A673 (cell line): ENCODE data around the gene ATP6V1D. TPM values are rescaled to one million over a fixed set of nuclear protein-coding genes. Genes with fewer than 3 reads are reported as not detected.

Experiments
- BruUV-seq: library from RNA; stranded (reverse); fragments of 400-500 nt; replicated peaks from 2 replicates; lab custom pipeline; 2021; lab: Mats Ljungman, UMichigan
- CTCF ChIA-PET: fragments of 300-600 bp; sonication (Branson Sonifier 250); formaldehyde crosslinking; loops from one replicate; lab custom pipeline; 2022; ENCODE audit warnings: antibody characterized with exemption; lab: Charles Lee
- POLR2A ChIA-PET: fragments of 300-600 bp; sonication (Branson Sonifier 250); formaldehyde crosslinking; loops from one replicate; lab custom pipeline; 2022; ENCODE audit warnings: antibody characterized with exemption; ENCODE audit not compliant: low non-redundant PET; lab: Charles Lee
- DNase-seq: peaks from one replicate; pipeline ENCODE4 v3.0.0-alpha.2; 2015; ENCODE audit warnings: low spot score
- H3K27ac ChIP-seq: fragments of 200-600 bp; sonication (generic); 2 replicates; pipeline ENCODE4 v1.5.1; 2016; ENCODE audit warnings: mixed run types, low read depth, mild to moderate bottlenecking, mixed read lengths, antibody characterized with exemption, low read length; ENCODE audit not compliant: poor library complexity, severe bottlenecking
- H3K27me3 ChIP-seq: fragments of 200-600 bp; sonication (generic); replicated peaks from 2 replicates; pipeline ENCODE4 v1.6.1; 2017; ENCODE audit warnings: mixed run types, low read depth, mild to moderate bottlenecking, mixed read lengths, antibody characterized with exemption, low read length; ENCODE audit not compliant: insufficient read depth, poor library complexity
- H3K36me3 ChIP-seq: fragments of 200-600 bp; sonication (generic); 2 replicates; pipeline ENCODE4 v1.6.1; 2016; ENCODE audit warnings: mixed run types, mild to moderate bottlenecking, mixed read lengths, antibody characterized with exemption, low read length; ENCODE audit not compliant: insufficient read depth, poor library complexity, severe bottlenecking
- H3K4me1 ChIP-seq: fragments of 200-600 bp; sonication (generic); 2 replicates; pipeline ENCODE4 v1.6.1; 2017; ENCODE audit warnings: mixed run types, mild to moderate bottlenecking, mixed read lengths, antibody characterized with exemption, low read length; ENCODE audit not compliant: insufficient read depth, poor library complexity, severe bottlenecking
- H3K4me3 ChIP-seq: fragments of 200-600 bp; sonication (generic); 2 replicates; pipeline ENCODE4 v1.5.1; 2016; ENCODE audit warnings: low read depth, mixed run types, mild to moderate bottlenecking, mixed read lengths, low read length; ENCODE audit not compliant: poor library complexity, severe bottlenecking
- H3K9me3 ChIP-seq: fragments of 200-600 bp; sonication (generic); 2 replicates; pipeline ENCODE4 v1.6.1; 2016; ENCODE audit warnings: mixed run types, low read depth, mild to moderate bottlenecking, mixed read lengths, antibody characterized with exemption, low read length; ENCODE audit not compliant: poor library complexity, severe bottlenecking
- CTCF ChIP-seq: fragments of 300-800, 200-600 bp; sonication (generic); conservative IDR thresholded peaks from 2 replicates; pipeline ENCODE4 v1.5.1; 2017; ENCODE audit warnings: low read depth, mild to moderate bottlenecking, antibody characterized with exemption, low read length, moderate library complexity, mixed read lengths
- EZH2 ChIP-seq: fragments of 200-600 bp; sonication (generic); IDR thresholded peaks from 2 replicates; pipeline ENCODE4 v1.6.1; 2017; ENCODE audit warnings: borderline replicate concordance, low read depth, mild to moderate bottlenecking, mixed read lengths, antibody characterized with exemption, low read length; ENCODE audit not compliant: poor library complexity, severe bottlenecking
- intact Hi-C: fragments of 100-400 bp; cut with micrococcal nuclease; formaldehyde crosslinking; loops from one replicate; pipeline ENCODE4 v1.10.0; 2022; ENCODE audit not compliant: unreplicated experiment
- total RNA-seq: library from RNA; stranded (reverse); gene quantifications from 2 replicates; pipeline ENCODE4 v1.2.3, GENCODE V29; 2021

The ATP6V1D gene
- total RNA-seq, 1 experiment from 2014 or later: 122 TPM

GRCh38 chr14:67395876-67396189 is 36.2 kb upstream of the ATP6V1D start:
- intact Hi-C loops: no loop called here
- Histone ChIP-seq H3K4me1 (no peaks in the 10 kb centered on the region), H3K27ac (no peak overlapping the region), H3K9me3 (no peaks in the 10 kb centered on the region), H3K4me3 (no peak overlapping the region), H3K36me3 (no peaks in the 10 kb centered on the region), H3K27me3 (no peaks in the 10 kb centered on the region)
- no TSS peak for BruUV-seq
- ChIA-PET POLR2A (interaction anchor here (0.5 kb wide), 1 partner anchor 35 kb away, joined by 6 read pairs; no protein-coding TSS in a partner anchor), CTCF (no interaction called here)
- TF ChIP-seq CTCF: no peak
- no peak for TF ChIP-seq EZH2
- peak; percentile 44 for DNase-seq

- CTCF ChIA-PET: no interaction called here
- H3K4me3 ChIP-seq: no peak overlapping the region
- intact Hi-C loops: no loop called here
- H3K9me3 ChIP-seq: no peaks in the 10 kb centered on the region
- no peaks in the 10 kb centered on the region for H3K4me1 ChIP-seq
- DNase-seq: no peak
- POLR2A ChIA-PET: no interaction called here
- no peaks in the 10 kb centered on the region for H3K36me3 ChIP-seq
- BruUV-seq: no TSS peak
- H3K27ac ChIP-seq: no peak overlapping the region
- TF ChIP-seq CTCF (no peak), EZH2 (no peak)
- no peaks in the 10 kb centered on the region for H3K27me3 ChIP-seq
Observed at GRCh38 chr14:67395086-67395875, 35.7 kb upstream of the ATP6V1D start.

GRCh38 chr14:67393689-67394088 is 34.1 kb upstream of the ATP6V1D start:
- intact Hi-C loops: no loop called here
- TF ChIP-seq CTCF (no peak), EZH2 (no peak)
- CTCF ChIA-PET: no interaction called here

More at GRCh38 chr14:67393689-67394088, 34.1 kb upstream of the ATP6V1D start:
- Histone ChIP-seq H3K9me3 (no peaks in the 10 kb centered on the region), H3K27me3 (no peaks in the 10 kb centered on the region), H3K4me1 (no peaks in the 10 kb centered on the region), H3K4me3 (no peak overlapping the region), H3K27ac (no peak overlapping the region), H3K36me3 (no peaks in the 10 kb centered on the region)
- POLR2A ChIA-PET: no interaction called here
- no peak for DNase-seq
- BruUV-seq: no TSS peak
